ENCODE data around the gene SPTBN1. TPM values are rescaled to one million over a fixed set of nuclear protein-coding genes. Genes with fewer than 3 reads are reported as not detected.

SPTBN1 gene
- total and polyA plus RNA-seq, 9 of the 15 experiments (the other 6 are each of a cell fraction or from before 2014, with no cell fraction given): 8.9 to 66.8 (median 31.4) TPM

DNA sequence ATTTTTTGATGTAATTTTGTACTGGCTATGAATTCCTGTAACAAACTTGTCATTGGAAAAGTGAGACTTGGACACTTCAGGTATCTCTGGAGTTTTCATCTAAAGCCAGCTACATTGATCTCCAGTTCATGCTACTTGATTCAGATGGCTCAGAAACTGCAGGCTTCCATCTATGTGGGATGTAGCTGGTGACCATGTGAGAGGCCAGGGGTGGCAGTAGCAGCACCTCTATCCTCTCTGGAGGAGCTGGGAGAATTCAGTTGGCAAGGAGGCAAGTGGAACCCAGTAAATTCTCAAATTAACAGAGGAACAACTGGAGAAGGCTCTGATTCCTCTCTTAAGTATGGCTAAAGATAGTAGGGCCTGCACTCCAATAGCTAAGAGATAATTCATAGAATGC is 10.0 kb upstream of the SPTBN1 start:
- intact Hi-C loops (cut with micrococcal nuclease): no loop called here
- H3K4me1 ChIP-seq (replicated peaks in 1 of 2; ENCODE audit: control insufficient read depth in 2 of 2, insufficient read depth in 2 of 2, low read length in 2 of 2): no peaks in the 10 kb centered on the region
- H3K27ac ChIP-seq (ENCODE audit: extremely low read depth, low read depth, low read length): no peak overlapping the region
- H3K4me3 ChIP-seq: no peak overlapping the region
- in situ Hi-C loops (cut with MboI): no loop called here
- ATAC-seq (no peak), FAIRE-seq (no peak), DNase-seq (ENCODE audit: extremely low read depth in 1 of 4, low spot score in 3 of 4) (no peak)
- CTCF ChIA-PET (ENCODE audit: low intra/inter-chr PET ratio): no interaction called here
- H3K9ac ChIP-seq (ENCODE audit: insufficient read depth in 1 of 2, low read depth in 2 of 2, low read length in 2 of 2): no peak overlapping the region
- no peaks in the 10 kb centered on the region for H3K36me3 ChIP-seq (ENCODE audit: control insufficient read depth, insufficient read depth, low read length)
- H3K9me3 ChIP-seq (replicated peaks; ENCODE audit: control insufficient read depth, insufficient read depth, low read depth, low read length): no peaks in the 10 kb centered on the region
- no TSS peak for BruUV-seq (replicated peaks)
- no peaks in the 10 kb centered on the region for H3K9me1 ChIP-seq (ENCODE audit: control insufficient read depth, insufficient read depth, low read length)
- H3K27me3 ChIP-seq (ENCODE audit: control insufficient read depth in 2 of 2, insufficient read depth in 2 of 2, low read length in 2 of 2): peaks cover 0 to 4% of the 10 kb centered on the region in 2 experiments; a peak in 2 of 5 replicates
- POLR2A ChIA-PET: interaction anchor here (0.5 to 1.0 kb wide), 5 partner anchors 11 to 589 kb away, joined by 3 to 4 read pairs (median 3); no protein-coding TSS in a partner anchor
- H2AFZ ChIP-seq (ENCODE audit: low read depth, low read length): no peak overlapping the region
- H4K20me1 ChIP-seq (replicated peaks; ENCODE audit: control insufficient read depth, insufficient read depth, low read length): no peaks in the 10 kb centered on the region
- H3K79me2 ChIP-seq (ENCODE audit: control insufficient read depth, insufficient read depth, low read length): no peaks in the 10 kb centered on the region
- no peak overlapping the region for H3K4me2 ChIP-seq (ENCODE audit: insufficient read depth, low read length)
- TF ChIP-seq CAMTA2 (CRISPR knock-in tag; conservative IDR thresholded peaks at IDR 0.05) (no peak), ZKSCAN1 (IDR thresholded peaks at IDR 0.05; ENCODE audit: low read depth, low read length) (no peak), POLR3G (IDR thresholded peaks at IDR 0.05; ENCODE audit: extremely low read depth, insufficient read length, insufficient replicate concordance) (no peak), ZSCAN32 (CRISPR knock-in tag; IDR thresholded peaks at IDR 0.05) (no peak), POLR2AphosphoS2 (IDR thresholded peaks at IDR 0.05; ENCODE audit: low read length) (no peak), NUFIP1 (IDR thresholded peaks at IDR 0.05; ENCODE audit: partially characterized antibody) (no peak), MYC (IDR thresholded peaks at IDR 0.05; ENCODE audit: low read depth, low read length) (no peak), MYC (CRISPR knock-in tag; IDR thresholded peaks at IDR 0.05; ENCODE audit: borderline replicate concordance, low read depth) (no peak), PRPF4 (IDR thresholded peaks at IDR 0.05; ENCODE audit: insufficient read depth, low read depth, low read length, poor library complexity, severe bottlenecking) (no peak), SIN3B (IDR thresholded peaks at IDR 0.05; ENCODE audit: low read depth) (no peak), SNAPC5 (CRISPR knock-in tag; IDR thresholded peaks at IDR 0.05) (no peak), KAT7 (CRISPR knock-in tag; IDR thresholded peaks at IDR 0.05; ENCODE audit: borderline replicate concordance) (no peak), ARID3B (CRISPR knock-in tag; IDR thresholded peaks at IDR 0.05; ENCODE audit: borderline replicate concordance) (no peak), EP400 (IDR thresholded peaks at IDR 0.05) (no peak), HIVEP1 (CRISPR knock-in tag; IDR thresholded peaks at IDR 0.05) (no peak)
- TF ChIP-seq, protein P1, sequence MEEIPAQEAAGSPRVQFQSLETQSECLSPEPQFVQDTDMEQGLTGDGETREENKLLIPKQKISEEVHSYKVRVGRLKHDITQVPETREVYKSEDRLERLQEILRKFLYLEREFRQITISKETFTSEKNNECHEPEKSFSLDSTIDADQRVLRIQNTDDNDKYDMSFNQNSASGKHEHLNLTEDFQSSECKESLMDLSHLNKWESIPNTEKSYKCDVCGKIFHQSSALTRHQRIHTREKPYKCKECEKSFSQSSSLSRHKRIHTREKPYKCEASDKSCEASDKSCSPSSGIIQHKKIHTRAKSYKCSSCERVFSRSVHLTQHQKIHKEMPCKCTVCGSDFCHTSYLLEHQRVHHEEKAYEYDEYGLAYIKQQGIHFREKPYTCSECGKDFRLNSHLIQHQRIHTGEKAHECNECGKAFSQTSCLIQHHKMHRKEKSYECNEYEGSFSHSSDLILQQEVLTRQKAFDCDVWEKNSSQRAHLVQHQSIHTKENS (CRISPR knock-in tag; IDR thresholded peaks at IDR 0.05): no peak
- TF ChIP-seq, protein P2, sequence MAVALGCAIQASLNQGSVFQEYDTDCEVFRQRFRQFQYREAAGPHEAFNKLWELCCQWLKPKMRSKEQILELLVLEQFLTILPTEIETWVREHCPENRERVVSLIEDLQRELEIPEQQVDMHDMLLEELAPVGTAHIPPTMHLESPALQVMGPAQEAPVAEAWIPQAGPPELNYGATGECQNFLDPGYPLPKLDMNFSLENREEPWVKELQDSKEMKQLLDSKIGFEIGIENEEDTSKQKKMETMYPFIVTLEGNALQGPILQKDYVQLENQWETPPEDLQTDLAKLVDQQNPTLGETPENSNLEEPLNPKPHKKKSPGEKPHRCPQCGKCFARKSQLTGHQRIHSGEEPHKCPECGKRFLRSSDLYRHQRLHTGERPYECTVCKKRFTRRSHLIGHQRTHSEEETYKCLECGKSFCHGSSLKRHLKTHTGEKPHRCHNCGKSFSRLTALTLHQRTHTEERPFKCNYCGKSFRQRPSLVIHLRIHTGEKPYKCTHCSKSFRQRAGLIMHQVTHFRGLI (CRISPR knock-in tag; IDR thresholded peaks at IDR 0.05): no peak
- TF ChIP-seq, protein P3, sequence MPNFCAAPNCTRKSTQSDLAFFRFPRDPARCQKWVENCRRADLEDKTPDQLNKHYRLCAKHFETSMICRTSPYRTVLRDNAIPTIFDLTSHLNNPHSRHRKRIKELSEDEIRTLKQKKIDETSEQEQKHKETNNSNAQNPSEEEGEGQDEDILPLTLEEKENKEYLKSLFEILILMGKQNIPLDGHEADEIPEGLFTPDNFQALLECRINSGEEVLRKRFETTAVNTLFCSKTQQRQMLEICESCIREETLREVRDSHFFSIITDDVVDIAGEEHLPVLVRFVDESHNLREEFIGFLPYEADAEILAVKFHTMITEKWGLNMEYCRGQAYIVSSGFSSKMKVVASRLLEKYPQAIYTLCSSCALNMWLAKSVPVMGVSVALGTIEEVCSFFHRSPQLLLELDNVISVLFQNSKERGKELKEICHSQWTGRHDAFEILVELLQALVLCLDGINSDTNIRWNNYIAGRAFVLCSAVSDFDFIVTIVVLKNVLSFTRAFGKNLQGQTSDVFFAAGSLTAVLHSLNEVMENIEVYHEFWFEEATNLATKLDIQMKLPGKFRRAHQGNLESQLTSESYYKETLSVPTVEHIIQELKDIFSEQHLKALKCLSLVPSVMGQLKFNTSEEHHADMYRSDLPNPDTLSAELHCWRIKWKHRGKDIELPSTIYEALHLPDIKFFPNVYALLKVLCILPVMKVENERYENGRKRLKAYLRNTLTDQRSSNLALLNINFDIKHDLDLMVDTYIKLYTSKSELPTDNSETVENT (CRISPR knock-in tag; IDR thresholded peaks at IDR 0.05): no peak

Measured in K562 (cell line).